Right renal cortex interstitium (tissue), 3 donors: Measurements from ENCODE around the gene ANKRD18B. TPM values are rescaled to one million over a fixed set of nuclear protein-coding genes. Genes with fewer than 3 reads are reported as not detected.
"Not testable (repeated sequence)": the region's sequence is repeated elsewhere in the genome, so short reads cannot be mapped to it uniquely, and the experiment has no call there.

Experiments used
- DNase-seq, 3 donors: peaks; one replicate each; pipeline ENCODE4 v3.0.0-alpha.2; 2013; ENCODE audit warnings: low read depth in 3 of 3, low spot score in 2 of 3
- polyA plus RNA-seq, 3 donors: library from polyadenylated mRNA; unstranded; fragments of 120-200 nt; gene quantifications; one replicate each; pipeline ENCODE4 v1.2.1, GENCODE V29; 2013; ENCODE audit not compliant: insufficient read length in 3 of 3

The ANKRD18B gene
- 1 to 10 TPM in 2 of 3 donors, under 1 TPM in 1; 0.69 to 1.5 (median 1.3) TPM for polyA plus RNA-seq

- peak in 1 of 3 donors; percentile 29 for DNase-seq
Observed at GRCh38 chr9:33523397-33524305, at the start of gene ANKRD18B. ANKRD18B (plus strand) TSS chr9:33524251; CDS start chr9:33524490, 239 bp downstream.

- DNase-seq, result no peak
Observed at GRCh38 chr9:33475357-33475756, 48.7 kb upstream of the ANKRD18B start.

GRCh38 chr9:33476503-33476902 is 47.5 kb upstream of the ANKRD18B start:
- DNase-seq, result no peak

DNA sequence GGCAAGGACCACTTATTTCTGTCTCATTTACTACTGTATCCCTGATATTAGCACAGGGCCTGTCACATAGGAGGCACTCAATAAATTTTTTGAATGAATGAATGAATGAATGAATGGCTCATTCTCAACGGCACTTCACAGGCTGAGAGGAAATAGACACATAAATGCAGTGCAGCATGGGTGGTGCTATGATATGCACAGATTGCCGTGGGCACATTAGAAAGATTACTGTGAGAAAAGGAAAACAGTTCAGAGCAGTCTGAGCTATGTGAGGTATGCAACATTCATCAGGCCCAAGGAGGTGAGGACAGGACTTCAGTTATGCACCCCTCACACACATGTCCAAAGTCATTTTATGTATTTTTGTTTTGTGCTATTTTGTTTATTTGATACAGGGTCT is 43.9 kb upstream of the ANKRD18B start:
- DNase-seq, result no peak

DNA sequence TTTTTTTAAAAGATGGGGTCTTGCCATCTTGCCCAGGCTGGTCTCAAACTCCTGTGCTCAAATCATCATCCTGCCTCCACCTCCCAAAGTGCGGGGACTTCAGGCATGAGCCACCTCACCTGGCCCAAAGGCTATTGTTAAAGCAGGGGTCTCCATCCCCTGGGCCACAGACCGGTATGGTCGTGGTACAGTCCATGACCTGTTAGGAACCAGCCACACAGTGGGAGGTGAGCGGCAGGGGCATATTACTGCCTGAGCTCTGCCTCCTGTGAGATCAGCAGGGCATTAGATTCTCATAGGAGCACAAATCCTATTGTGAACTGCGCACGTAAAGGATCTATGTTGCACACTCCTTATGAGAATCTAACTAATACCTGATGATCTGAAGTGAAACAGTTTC is 43.1 kb upstream of the ANKRD18B start:
- no peak for DNase-seq

DNA sequence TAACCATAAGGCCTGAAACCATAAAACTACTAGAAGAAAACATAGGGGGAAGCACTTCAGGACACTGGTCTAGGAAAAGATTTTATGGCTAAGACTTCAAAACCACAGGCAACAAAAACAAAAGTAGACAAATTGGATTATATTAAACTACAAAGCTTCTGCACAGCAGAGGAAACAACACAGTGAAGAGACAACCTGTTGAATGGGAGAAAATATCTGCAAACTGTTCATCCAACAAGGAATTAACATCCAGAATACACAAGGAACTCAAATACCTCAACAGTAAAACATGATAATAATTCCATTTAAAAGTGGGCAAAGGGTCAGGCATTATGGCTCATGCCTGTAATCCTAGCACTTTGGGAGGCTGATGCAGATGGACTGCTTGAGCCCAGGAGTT is 38.7 kb upstream of the ANKRD18B start:
- not testable (repeated sequence) for DNase-seq

DNA sequence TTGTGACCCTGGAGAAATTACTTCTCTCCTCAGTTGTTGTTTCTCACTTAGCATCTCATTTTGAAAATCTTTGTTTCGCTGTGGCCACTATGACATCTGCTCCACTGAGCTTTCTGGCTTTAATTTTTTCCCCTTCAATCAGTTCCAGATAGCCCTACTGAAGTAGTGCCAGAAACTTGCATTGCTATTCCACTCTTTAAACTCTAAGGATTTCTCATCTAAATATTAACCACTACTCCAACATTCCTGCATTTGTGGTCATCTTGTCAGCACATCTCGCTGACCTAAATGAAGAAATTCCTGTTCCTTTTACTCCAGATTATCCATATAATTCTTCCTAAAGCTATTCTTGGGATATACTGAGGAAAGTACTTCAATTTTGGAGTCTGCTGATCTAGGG is 35.0 kb upstream of the ANKRD18B start:
- no peak for DNase-seq

- not testable (repeated sequence) for DNase-seq
Observed at GRCh38 chr9:33493819-33494218, 30.2 kb upstream of the ANKRD18B start.

GRCh38 chr9:33498387-33498786 is 25.7 kb upstream of the ANKRD18B start:
- DNase-seq, result no peak

- DNase-seq, result no peak
Observed at GRCh38 chr9:33506626-33507370, 17.3 kb upstream of the ANKRD18B start.

- peak in 2 of 3 donors; percentile 59 to 67 for DNase-seq
Observed at GRCh38 chr9:33510262-33511183, 13.5 kb upstream of the ANKRD18B start.

GRCh38 chr9:33511184-33511517 is 12.9 kb upstream of the ANKRD18B start:
- DNase-seq, result not testable (repeated sequence)

- DNase-seq, result not testable (repeated sequence)
Observed at GRCh38 chr9:33512535-33512934, 11.5 kb upstream of the ANKRD18B start.

DNA sequence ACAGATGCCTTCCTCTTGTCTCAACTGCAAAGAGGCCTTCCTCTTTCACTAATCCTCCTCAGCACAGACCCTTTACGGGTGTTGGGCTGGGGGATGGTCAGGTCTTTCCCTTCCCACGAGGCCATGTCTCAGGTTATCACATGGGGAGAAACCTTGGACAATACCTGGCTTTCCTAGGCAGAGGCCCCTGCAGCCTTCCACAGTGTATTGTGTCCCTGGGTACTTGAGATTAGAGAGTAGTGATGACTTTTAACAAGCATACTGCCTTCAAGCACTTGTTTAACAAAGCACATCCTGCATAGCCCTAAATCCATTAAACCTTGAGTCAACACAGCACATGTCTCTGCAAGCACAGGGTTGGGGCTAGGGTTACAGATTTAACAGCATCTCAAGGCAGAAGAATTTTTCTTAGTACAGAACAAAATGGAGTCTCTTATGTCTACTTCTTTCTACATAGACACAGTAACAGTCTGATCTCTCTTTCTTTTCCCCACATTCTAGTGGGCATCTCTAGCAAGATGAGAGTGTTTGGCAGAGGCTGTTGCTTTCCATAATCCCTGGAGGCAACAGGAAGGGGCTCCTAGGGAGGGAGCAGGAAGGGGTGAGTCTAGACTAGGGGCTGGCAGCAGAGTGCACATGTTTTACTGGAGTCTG is 8.6 kb upstream of the ANKRD18B start:
- not testable (repeated sequence) for DNase-seq

DNA sequence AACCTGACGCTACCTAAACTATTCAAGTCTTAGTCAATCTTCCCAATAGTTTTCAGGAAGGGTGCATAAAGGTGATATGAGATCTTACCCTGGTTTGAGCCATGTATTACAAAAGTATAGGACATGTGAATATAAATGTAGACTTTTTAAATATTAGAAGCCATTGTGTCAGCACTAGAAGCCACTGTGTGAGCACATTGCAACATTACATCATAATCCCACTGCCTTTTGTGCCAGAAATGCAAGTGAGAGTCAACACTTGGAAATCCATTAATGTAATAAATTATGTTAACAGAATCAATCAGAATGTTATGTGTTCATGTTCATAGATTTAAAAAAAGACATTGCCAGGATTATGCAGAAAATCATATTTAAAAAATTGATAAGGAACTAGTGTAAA is 7.7 kb upstream of the ANKRD18B start:
- not testable (repeated sequence) for DNase-seq

DNA sequence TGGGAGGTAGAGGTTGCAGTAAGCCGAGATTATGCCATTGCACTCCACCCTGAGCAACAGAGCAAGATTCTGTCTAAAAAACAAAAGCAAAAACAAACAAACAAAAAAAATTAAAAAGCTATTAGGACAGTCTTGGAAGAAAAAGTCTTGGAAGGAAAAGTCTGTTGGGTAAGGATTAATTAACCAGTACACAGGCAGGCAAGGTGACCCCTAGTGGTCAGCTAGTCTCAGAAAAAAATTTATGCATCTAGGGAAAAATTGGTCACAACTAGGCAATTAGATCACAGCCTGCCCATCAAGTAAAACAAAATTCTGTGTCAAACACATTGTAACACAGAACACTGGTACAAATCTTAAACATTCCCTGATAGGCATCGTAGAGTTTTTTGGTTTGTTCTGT is 6.7 kb upstream of the ANKRD18B start:
- DNase-seq, result no peak

DNA sequence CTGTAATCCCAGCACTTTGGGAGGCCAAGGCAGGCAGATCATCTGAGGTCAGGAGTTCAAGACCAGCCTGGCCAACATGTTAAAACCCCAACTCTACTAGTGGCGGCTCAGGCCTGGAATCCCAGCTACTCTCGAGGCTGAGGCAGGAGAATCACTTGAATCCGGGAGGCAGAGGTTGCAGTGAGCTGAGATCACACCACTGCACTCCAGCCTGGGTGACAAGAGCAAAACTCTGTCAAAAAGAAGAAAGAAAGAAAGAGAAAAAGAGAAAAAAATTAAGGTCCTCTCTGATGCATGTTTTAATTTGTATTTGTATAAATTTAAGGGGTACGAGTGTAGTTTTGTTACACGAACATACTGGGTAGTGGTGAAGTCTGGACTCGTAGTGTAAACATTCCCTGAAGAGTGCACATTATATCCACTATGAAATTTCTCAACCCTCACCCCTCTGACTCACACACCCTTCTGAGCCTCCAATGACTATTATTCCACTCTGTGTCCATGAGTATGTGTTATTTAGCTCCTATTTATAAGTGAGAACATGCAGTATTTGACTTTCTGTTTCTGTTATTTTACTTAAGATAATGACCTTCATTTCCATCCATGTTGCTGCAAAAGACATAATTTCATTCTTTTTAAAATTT is 6.0 kb upstream of the ANKRD18B start:
- not testable (repeated sequence) for DNase-seq

DNA sequence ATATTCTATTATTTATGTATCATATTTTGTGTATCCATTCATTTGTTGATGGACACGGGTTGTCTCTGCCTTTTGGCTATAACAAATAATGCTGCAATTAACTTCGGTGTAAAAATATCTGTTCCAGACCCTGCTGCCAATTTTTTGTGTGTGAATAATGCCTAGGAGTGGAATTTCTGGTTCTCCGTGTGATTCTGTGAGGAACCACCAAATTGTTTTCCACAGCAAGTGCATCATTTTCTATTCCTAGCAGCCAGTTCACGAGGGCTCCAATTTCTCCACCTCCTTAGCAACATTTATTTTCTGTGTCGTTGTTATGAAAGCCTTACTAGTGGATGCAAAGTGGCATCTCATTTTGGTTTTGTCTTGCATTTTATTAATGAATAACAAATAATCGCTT is 2.2 kb upstream of the ANKRD18B start:
- DNase-seq, result not testable (repeated sequence)

DNA sequence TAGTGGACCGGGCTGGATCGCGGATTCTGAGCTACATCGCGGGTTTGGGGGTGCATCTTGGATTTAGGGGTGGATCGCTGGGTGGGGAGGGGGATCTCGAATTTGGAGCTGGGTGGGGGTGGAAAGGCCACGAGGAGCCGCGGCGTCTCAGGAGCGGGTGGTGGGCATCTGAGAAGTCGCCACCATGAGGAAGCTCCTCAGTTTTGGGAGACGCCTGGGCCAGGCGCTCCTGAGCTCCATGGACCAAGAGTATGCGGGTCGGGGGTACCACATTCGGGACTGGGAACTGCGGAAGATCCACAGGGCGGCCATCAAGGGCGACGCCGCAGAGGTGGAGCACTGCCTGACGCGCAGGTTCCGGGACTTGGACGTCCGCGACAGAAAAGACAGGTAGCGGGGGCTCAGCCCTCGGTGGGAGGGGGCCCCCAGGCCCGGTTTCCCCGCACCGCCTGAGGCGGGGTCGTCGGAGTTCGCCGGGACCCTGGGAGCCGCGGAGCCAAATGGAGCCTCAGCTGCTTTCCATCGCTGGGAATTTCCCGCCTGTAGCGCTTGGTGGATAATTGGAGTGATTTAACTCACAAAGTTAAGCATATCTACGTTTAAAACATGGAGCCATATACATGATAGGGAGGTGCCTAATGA is 376 bp downstream of the ANKRD18B start:
- DNase-seq, result peak in 1 of 3 donors; percentile 8
